AG04450 (cell line): ENCODE measurements around the gene NF1. TPM values are rescaled to one million over a fixed set of nuclear protein-coding genes. Genes with fewer than 3 reads are reported as not detected.
A peak's percentile ranks its signal among the peaks of the same experiment; 100 is the strongest.

Source experiments
- CTCF ChIA-PET: fragments of 300-600, 350-600 bp; formaldehyde crosslinking; extraction: SDS; loops from one replicate; lab custom pipeline; 2022; ENCODE audit warnings: antibody characterized with exemption, inconsistent platforms; lab: Charles Lee
- POLR2A ChIA-PET: fragments of 350-600 bp; formaldehyde crosslinking; extraction: SDS; loops from one replicate; lab custom pipeline; 2021; ENCODE audit warnings: antibody characterized with exemption, inconsistent platforms; lab: Yijun Ruan, JAX
- DNase-seq: peaks from one replicate; pipeline ENCODE4 v3.0.0-alpha.2; 2011; ENCODE audit warnings: low read depth, low spot score
- H3K27ac ChIP-seq: one replicate; pipeline ENCODE4 v1.5.1; 2012; ENCODE audit warnings: low read depth, low read length, control low read depth
- H3K27me3 ChIP-seq: one replicate; pipeline ENCODE4 v1.6.0; 2012; ENCODE audit warnings: low read length; ENCODE audit not compliant: control insufficient read depth, insufficient read depth
- H3K4me3 ChIP-seq: 2 replicates; pipeline ENCODE4 v1.5.1; 2011; ENCODE audit warnings: mild to moderate bottlenecking, low read depth, low read length, control low read depth
- H3K9me3 ChIP-seq: 2 replicates; pipeline ENCODE4 v1.5.1; 2012; ENCODE audit warnings: low read length; ENCODE audit not compliant: control insufficient read depth, insufficient read depth
- polyA plus RNA-seq: library from polyadenylated mRNA; depleted of rRNA; stranded (reverse); fragments of >200 nt; gene quantifications from 2 replicates; pipeline ENCODE4 v1.2.3, GENCODE V29; 2011
- TF ChIP-seq, protein P1 (sequence below): IDR thresholded peaks from 2 replicates; pipeline ENCODE4 v1.5.1; 2011; ENCODE audit warnings: low read depth, low read length, control low read depth, inconsistent platforms

The NF1 gene
- polyA plus RNA-seq, 1 experiment: 60.5 TPM

GRCh38 chr17:31366088-31366487, 271.3 kb downstream of the NF1 start:
- ChIA-PET POLR2A (no interaction called here), CTCF (interaction anchor here (0.6 to 0.7 kb wide), 2 partner anchors 649 to 651 kb away, joined by 4 read pairs; no protein-coding TSS in a partner anchor)
- Histone ChIP-seq H3K4me3 (no peak overlapping the region), H3K9me3 (no peaks in the 10 kb centered on the region), H3K27me3 (no peaks in the 10 kb centered on the region), H3K27ac (no peak overlapping the region)
- DNase-seq: no peak
- TF ChIP-seq, protein P1, sequence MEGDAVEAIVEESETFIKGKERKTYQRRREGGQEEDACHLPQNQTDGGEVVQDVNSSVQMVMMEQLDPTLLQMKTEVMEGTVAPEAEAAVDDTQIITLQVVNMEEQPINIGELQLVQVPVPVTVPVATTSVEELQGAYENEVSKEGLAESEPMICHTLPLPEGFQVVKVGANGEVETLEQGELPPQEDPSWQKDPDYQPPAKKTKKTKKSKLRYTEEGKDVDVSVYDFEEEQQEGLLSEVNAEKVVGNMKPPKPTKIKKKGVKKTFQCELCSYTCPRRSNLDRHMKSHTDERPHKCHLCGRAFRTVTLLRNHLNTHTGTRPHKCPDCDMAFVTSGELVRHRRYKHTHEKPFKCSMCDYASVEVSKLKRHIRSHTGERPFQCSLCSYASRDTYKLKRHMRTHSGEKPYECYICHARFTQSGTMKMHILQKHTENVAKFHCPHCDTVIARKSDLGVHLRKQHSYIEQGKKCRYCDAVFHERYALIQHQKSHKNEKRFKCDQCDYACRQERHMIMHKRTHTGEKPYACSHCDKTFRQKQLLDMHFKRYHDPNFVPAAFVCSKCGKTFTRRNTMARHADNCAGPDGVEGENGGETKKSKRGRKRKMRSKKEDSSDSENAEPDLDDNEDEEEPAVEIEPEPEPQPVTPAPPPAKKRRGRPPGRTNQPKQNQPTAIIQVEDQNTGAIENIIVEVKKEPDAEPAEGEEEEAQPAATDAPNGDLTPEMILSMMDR: no peak

DNA sequence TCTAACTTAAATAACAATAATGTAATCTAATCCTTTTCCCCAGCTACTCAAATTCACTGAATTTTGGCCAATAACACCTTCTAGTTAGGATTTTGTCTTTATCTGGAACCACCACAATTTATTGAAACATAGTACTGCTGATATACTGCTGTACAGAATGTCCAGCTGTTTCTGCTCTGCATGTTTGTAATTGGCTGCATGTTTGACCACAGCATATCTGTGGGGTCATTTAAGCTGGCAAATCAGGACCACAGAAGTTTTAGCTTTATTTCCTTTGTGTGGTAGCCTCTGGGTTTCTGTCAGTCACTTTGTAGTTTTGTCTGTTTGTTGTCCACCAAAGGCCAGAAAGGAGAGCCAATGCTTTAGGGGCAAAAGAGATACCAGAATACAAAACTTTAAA, 274.5 kb downstream of the NF1 start:
- Histone ChIP-seq H3K9me3 (no peaks in the 10 kb centered on the region), H3K4me3 (no peak overlapping the region), H3K27ac (no peak overlapping the region), H3K27me3 (no peaks in the 10 kb centered on the region)
- CTCF ChIA-PET: interaction anchor here (0.9 to 1.5 kb wide), 4 partner anchors 14 to 473 kb away, joined by 3 to 4 read pairs (median 3); no protein-coding TSS in a partner anchor
- POLR2A ChIA-PET: interaction anchor here (0.6 kb wide), 1 partner anchor 410 kb away, joined by 5 read pairs; no protein-coding TSS in a partner anchor
- TF ChIP-seq, protein P1: no peak
- peak; percentile 18 for DNase-seq

DNA sequence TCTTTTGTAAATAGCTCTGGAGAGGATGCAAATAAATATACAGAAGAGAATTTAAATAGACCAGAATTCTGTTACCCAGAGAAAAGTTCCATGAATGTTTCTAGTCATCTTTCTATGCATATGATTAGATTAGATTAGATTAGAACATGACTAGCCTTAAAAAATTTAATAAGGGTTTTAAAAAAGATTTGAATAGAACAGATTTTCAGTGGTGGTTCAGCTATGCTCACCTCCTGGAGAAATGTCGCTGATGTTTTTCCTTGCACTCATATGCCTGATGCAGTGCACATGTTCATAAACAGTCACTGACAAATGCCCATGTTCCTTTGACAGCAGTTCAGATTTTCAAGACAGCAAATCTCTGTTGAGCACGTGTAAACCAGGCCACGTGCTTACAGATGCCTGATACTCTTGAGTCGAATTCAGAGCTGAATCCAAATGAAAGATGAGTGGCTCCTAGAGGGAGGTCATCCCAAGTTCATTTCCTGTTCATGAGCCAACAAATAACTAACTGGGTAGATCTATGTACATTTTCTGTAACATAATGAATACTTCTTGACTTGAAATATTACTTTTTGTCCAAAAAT, 276.8 kb downstream of the NF1 start:
- ChIA-PET POLR2A (interaction anchor here (0.6 to 0.9 kb wide), 2 partner anchors 102 to 1080 kb away, joined by 3 to 4 read pairs; partner anchors contain the start of gene BLMH), CTCF (interaction anchor here (0.6 to 2.8 kb wide), 4 partner anchors 18 to 368 kb away, joined by 3 to 8 read pairs (median 4); no protein-coding TSS in a partner anchor)
- no peaks in the 10 kb centered on the region for H3K9me3 ChIP-seq
- H3K4me3 ChIP-seq: no peak overlapping the region
- no peak for DNase-seq
- TF ChIP-seq, protein P1: no peak
- H3K27ac ChIP-seq: no peak overlapping the region
- H3K27me3 ChIP-seq: no peaks in the 10 kb centered on the region

DNA sequence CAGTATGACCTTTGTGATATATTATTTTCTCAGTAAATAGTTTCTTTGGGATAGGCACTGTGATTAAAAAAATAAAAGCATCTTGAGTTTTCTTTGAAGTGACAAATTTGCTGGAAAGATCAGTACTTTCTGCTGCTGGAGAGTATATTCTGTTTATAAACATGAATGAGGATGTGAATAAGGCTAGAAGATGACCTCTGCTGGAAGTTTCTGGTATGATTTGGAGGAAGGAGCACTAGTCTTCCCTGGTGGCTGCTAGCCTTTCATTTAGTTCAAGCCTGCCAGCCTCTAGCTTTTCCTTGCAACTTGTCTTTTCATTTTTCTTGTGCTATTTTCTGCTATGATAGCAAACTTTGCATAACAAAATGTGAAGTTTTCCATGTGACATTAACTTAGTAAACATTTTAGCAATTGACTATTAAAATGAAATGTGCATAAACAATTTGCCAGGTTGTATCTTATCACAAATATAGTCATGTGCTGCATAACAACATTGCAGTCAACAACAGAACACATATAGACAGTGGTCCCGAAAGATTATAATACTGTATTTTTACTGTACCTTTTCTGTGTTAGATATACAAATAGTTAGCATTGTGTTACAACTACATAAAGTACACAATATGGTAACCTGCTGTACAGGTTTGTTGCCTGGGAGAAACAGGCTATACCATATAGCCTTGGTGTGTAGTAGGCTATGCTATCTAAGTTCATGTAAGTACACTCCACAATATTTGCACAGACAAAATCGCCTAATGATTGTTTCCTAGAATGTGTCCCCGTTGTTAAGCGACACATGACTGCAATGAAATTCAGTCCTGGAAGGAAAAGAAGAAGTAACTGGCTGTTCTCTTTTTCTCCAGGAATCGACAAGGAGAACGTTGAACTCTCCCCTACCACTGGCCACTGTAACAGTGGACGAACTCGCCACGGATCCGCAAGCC, 278.6 kb downstream of the NF1 start:
- Histone ChIP-seq H3K27me3 (no peaks in the 10 kb centered on the region), H3K9me3 (no peaks in the 10 kb centered on the region), H3K27ac (no peak overlapping the region), H3K4me3 (no peak overlapping the region)
- ChIA-PET CTCF (interaction anchor here (0.7 to 2.8 kb wide), 7 partner anchors 11 to 403 kb away, joined by 3 to 8 read pairs (median 4); partner anchors contain the start of gene RNF135), POLR2A (interaction anchor here (0.8 kb wide), 1 partner anchor 8 kb away, joined by 3 read pairs; no protein-coding TSS in a partner anchor)
- TF ChIP-seq, protein P1: peak; percentile 77
- peak; percentile 23 for DNase-seq
